Mesothelial cell of epicardium (in vitro differentiated cells): ENCODE measurements around the gene TMTC2. TPM values are rescaled to one million over a fixed set of nuclear protein-coding genes. Genes with fewer than 3 reads are reported as not detected.

ENCODE experiments used
- DNase-seq, 2 experiments: peaks; one replicate each; pipeline ENCODE4 v3.0.0; 2021; ENCODE audit warnings: low spot score in 2 of 2; ENCODE audit not compliant: unreplicated experiment in 2 of 2
- H3K27ac Mint-ChIP-seq: 2 replicates; pipeline ENCODE4 v1.8.0; 2021; ENCODE audit warnings: mixed read lengths
- H3K27me3 Mint-ChIP-seq: 2 replicates; pipeline ENCODE4 v1.8.0; 2021; ENCODE audit warnings: low read depth, mixed read lengths
- H3K36me3 Mint-ChIP-seq: 2 replicates; pipeline ENCODE4 v1.8.0; 2021; ENCODE audit warnings: mixed read lengths
- H3K4me1 Mint-ChIP-seq: 2 replicates; pipeline ENCODE4 v1.8.0; 2021; ENCODE audit warnings: mixed read lengths
- H3K4me3 Mint-ChIP-seq: 2 replicates; pipeline ENCODE4 v1.8.0; 2021; ENCODE audit warnings: mild to moderate bottlenecking, moderate library complexity, mixed read lengths
- H3K9me3 Mint-ChIP-seq: 2 replicates; pipeline ENCODE4 v1.8.0; 2021; ENCODE audit warnings: mixed read lengths
- total RNA-seq: library from RNA; stranded (reverse); gene quantifications from 3 replicates; pipeline ENCODE4 v1.2.1, GENCODE V29; 2021
- TF ChIP-seq, protein P1 (sequence below): fragments of 200-600 bp; sonication (generic); IDR thresholded peaks from one replicate; pipeline ENCODE4 v1.5.0; 2021; ENCODE audit warnings: antibody characterized with exemption; ENCODE audit not compliant: unreplicated experiment

The TMTC2 gene
- 36.9 to 39.5 TPM (median 38.3 TPM) in 3 replicates for total RNA-seq

DNA sequence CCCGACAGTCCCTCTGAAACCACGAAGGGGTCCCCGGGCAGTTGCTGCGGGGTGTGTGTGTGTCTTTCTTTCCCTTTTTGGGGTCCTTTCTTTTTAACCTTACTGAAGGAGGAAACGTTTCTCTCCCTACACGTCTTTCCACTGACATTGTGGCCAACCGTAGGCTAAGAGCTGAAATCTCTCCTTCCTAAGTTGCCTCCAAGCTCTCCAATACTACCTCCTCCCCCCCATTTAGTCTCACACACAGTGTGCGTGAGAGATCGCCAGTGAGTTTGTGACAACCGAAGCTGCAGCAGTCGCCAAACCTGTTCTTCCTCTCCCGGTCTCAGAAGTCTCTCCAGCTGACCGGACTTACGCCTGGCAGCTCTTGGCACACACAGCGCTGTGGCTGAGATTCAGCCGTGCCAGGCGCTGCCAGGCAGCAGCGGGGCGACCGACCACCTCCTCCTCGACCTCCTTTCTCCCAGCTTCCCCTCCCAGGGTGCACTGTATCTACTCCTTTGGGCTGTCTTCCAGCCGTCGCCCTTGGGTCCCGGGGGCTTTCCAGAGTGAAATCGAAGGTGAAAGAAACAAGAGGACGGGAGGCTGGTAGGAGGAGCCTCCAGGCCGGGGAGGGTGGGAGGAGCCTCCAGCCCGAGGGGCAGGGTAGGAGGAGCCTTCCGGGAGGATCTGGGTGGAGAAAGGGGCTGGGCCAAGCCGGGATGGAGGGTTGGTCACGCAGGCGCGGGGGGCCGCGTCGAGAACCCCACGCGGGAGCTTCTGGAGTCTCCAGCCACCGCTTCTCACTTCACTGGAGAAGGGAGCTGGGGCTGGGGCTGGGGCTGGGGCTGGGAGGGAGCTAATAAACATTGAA, at the start of gene TMTC2:
Gene TMTC2, plus strand, starts transcription at position 739 of the 853 bp plus-strand sequence.
- Mint-ChIP-seq H3K9me3 (no peaks in the 10 kb centered on the region), H3K4me3 (peak within 1 kb of the TSS; percentile 87)
- TF ChIP-seq, protein P1, sequence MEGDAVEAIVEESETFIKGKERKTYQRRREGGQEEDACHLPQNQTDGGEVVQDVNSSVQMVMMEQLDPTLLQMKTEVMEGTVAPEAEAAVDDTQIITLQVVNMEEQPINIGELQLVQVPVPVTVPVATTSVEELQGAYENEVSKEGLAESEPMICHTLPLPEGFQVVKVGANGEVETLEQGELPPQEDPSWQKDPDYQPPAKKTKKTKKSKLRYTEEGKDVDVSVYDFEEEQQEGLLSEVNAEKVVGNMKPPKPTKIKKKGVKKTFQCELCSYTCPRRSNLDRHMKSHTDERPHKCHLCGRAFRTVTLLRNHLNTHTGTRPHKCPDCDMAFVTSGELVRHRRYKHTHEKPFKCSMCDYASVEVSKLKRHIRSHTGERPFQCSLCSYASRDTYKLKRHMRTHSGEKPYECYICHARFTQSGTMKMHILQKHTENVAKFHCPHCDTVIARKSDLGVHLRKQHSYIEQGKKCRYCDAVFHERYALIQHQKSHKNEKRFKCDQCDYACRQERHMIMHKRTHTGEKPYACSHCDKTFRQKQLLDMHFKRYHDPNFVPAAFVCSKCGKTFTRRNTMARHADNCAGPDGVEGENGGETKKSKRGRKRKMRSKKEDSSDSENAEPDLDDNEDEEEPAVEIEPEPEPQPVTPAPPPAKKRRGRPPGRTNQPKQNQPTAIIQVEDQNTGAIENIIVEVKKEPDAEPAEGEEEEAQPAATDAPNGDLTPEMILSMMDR: no peak

DNA sequence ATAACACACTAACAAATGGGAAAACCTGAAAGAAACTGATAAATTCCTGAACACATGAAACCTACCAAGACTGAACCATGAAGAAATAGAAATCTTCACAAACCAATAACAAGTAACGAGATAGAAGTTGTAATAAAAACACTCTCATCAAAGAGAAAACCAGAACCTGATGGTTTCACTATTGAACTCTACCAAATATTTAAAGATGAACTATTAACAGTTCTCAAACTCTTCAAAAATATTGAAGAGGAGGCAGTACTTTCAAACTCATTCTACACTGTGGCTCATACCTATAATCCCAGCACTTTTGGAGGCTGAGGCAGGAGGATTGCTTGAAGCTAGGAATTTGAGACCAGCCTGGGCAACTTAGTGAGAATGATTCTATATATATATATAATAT, 48.4 kb upstream of the TMTC2 start:
- no peak overlapping the region for H3K27ac Mint-ChIP-seq
- H3K4me3 Mint-ChIP-seq: no peak overlapping the region
- no peak for DNase-seq
- TF ChIP-seq, protein P1: no peak
- no peaks in the 10 kb centered on the region for H3K27me3 Mint-ChIP-seq
- no peaks in the 10 kb centered on the region for H3K36me3 Mint-ChIP-seq
- H3K4me1 Mint-ChIP-seq: no peaks in the 10 kb centered on the region
- peaks cover 29% of the 10 kb centered on the region for H3K9me3 Mint-ChIP-seq

More for the DNA sequence above, at the start of gene TMTC2:
- peak within 1 kb of the TSS; percentile 98 for H3K27ac Mint-ChIP-seq
- H3K27me3 Mint-ChIP-seq: no peaks in the 10 kb centered on the region
- H3K36me3 Mint-ChIP-seq: no peaks in the 10 kb centered on the region
- DNase-seq: peak; percentile 80 to 93
- H3K4me1 Mint-ChIP-seq: peaks cover 50% of the 10 kb centered on the region

DNA sequence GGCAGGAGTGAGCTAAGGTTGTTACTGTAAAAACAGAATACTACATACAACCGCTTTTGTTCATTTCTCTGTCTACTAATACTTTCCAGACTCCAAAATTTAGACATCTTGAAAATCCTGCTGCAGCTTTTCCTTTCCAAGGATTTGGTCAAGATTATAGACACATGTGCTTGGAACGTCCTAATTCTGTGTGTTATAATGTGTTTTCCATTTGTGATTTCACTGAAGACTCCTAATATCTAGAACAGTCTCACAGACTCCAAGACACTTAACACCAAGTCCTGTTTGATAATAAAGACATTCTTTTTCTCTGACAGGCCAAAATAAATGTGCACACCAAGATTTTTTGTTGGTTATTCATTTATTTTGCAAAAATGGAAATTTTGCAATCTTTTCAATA, 41.8 kb upstream of the TMTC2 start:
- Mint-ChIP-seq H3K4me3 (no peak overlapping the region), H3K36me3 (no peaks in the 10 kb centered on the region), H3K9me3 (peaks cover 21% of the 10 kb centered on the region), H3K4me1 (no peaks in the 10 kb centered on the region), H3K27me3 (no peaks in the 10 kb centered on the region), H3K27ac (no peak overlapping the region)
- TF ChIP-seq, protein P1: no peak
- no peak for DNase-seq

DNA sequence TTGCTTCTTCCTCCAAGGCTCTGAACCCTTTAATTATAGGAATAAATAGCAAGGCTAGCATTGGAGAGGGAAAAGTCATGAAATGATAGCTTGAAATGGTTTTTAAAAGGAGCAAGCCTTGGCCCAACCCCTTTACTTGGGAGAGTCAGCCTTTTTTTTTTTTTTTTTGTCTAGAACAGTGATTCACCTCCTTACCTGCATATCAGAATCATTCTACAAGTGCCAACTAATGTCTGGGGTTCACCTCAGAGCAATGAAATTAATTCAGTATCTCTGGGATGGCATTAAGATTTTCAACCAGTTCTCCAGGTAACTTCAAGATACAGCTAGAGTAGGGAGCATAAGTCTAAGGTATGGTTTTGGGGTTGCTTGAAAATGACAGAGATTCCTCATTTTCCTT, 41.3 kb upstream of the TMTC2 start:
- Mint-ChIP-seq H3K36me3 (no peaks in the 10 kb centered on the region), H3K27me3 (no peaks in the 10 kb centered on the region), H3K27ac (no peak overlapping the region), H3K4me3 (no peak overlapping the region), H3K9me3 (peaks cover 21% of the 10 kb centered on the region), H3K4me1 (peaks cover 2% of the 10 kb centered on the region)
- DNase-seq: no peak
- TF ChIP-seq, protein P1: no peak

DNA sequence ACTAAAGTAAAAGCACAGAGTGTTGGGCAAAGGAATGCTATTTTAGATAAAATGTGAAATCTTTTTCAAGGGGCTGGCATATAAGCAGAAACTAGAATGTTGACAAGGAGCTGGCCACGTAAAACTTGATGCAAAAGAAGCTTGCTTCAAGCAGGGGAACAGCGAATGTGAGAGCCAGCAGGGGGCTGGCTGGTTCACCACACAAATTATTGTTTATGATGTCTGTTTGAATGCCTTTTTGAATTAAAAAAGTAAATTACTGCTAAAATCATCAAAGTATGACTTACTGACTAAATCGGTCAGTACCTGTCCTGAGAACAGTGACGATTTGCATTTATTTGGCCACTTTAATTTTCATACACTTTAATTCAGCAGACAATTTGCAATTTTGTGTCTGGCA, 38.9 kb upstream of the TMTC2 start:
- Mint-ChIP-seq H3K27ac (no peak overlapping the region), H3K27me3 (no peaks in the 10 kb centered on the region), H3K36me3 (no peaks in the 10 kb centered on the region), H3K4me3 (no peak overlapping the region), H3K4me1 (peaks cover 10% of the 10 kb centered on the region), H3K9me3 (peaks cover 8% of the 10 kb centered on the region)
- TF ChIP-seq, protein P1: no peak
- DNase-seq: no peak
